NCI-H1930 (cell line): Measurements from ENCODE around the gene PLXNA2.

Source experiments
- DNase-seq, 2 experiments: peaks; one replicate each; lab custom pipeline; 2025; lab: John Stamatoyannopoulos, UW

PLXNA2 gene

GRCh38 chr1:208239473-208240381 is 4.5 kb downstream of the PLXNA2 start:
- DNase-seq: no peak

GRCh38 chr1:208238710-208239472 is 5.3 kb downstream of the PLXNA2 start:
- no peak for DNase-seq

- DNase-seq: no peak
Measured at GRCh38 chr1:208237241-208237640, 6.9 kb downstream of the PLXNA2 start.

- no peak for DNase-seq
Measured at GRCh38 chr1:208235982-208236761, 8.0 kb downstream of the PLXNA2 start.

- DNase-seq: no peak
Measured at GRCh38 chr1:208235356-208235981, 8.7 kb downstream of the PLXNA2 start.

- no peak for DNase-seq
Measured at GRCh38 chr1:208234721-208235120, 9.5 kb downstream of the PLXNA2 start.

GRCh38 chr1:208233978-208234377 is 10.2 kb downstream of the PLXNA2 start:
- DNase-seq: no peak

GRCh38 chr1:208233546-208233945 is 10.6 kb downstream of the PLXNA2 start:
- DNase-seq: peak; percentile 59 to 70

GRCh38 chr1:208232662-208233038 is 11.5 kb downstream of the PLXNA2 start:
- no peak for DNase-seq

GRCh38 chr1:208231881-208232661 is 12.1 kb downstream of the PLXNA2 start:
- DNase-seq: no peak

- no peak for DNase-seq
Measured at GRCh38 chr1:208230668-208231529, 13.3 kb downstream of the PLXNA2 start.

GRCh38 chr1:208228550-208228949 is 15.6 kb downstream of the PLXNA2 start:
- no peak for DNase-seq

GRCh38 chr1:208228026-208228425 is 16.2 kb downstream of the PLXNA2 start:
- no peak for DNase-seq

- no peak for DNase-seq
Measured at GRCh38 chr1:208227366-208227765, 16.8 kb downstream of the PLXNA2 start.

- no peak for DNase-seq
Measured at GRCh38 chr1:208225954-208226937, 17.9 kb downstream of the PLXNA2 start.

- no peak for DNase-seq
Measured at GRCh38 chr1:208224192-208224713, 19.9 kb downstream of the PLXNA2 start.

GRCh38 chr1:208223136-208223535 is 21.0 kb downstream of the PLXNA2 start:
- no peak for DNase-seq

GRCh38 chr1:208222376-208223126 is 21.6 kb downstream of the PLXNA2 start:
- no peak for DNase-seq
